K562 (cell line): ENCODE results near the gene KHDC3L. TPM values are rescaled to one million over a fixed set of nuclear protein-coding genes. Genes with fewer than 3 reads are reported as not detected.

Source experiments
- ATAC-seq: fragments of 200-7000 bp; cut with Tn5 transposase; 3 replicates; pipeline ENCODE4 v1.9.1; 2020; ENCODE audit warnings: moderate library complexity
- BruUV-seq: library from RNA; stranded (reverse); fragments of 400-500 nt; replicated peaks from 2 replicates; lab custom pipeline; 2021; lab: Mats Ljungman, UMichigan
- CTCF ChIA-PET: fragments of 300-600 bp; formaldehyde crosslinking; extraction: SDS; loops from one replicate; lab custom pipeline; 2021; ENCODE audit warnings: low intra/inter-chr PET ratio; lab: Yijun Ruan, JAX
- POLR2A ChIA-PET: fragments of 300-600, 350-650 bp; sonication (Branson Sonifier 250); formaldehyde crosslinking; extraction: SDS; loops from one replicate; lab custom pipeline; 2021; ENCODE audit warnings: antibody characterized with exemption, inconsistent platforms; lab: Yijun Ruan, JAX
- DNase-seq, 4 experiments: peaks; one replicate each; pipeline versions ENCODE4 v3.0.0 to v3.0.0-alpha.2; 2011 to 2018; ENCODE audit warnings: low spot score in 3 of 4, mixed read lengths in 3 of 4; ENCODE audit errors: extremely low read depth in 1 of 4
- FAIRE-seq: peaks from 2 replicates; lab custom pipeline; 2011; peaks lifted over from hg19 to GRCh38; lab: Jason Lieb, UNC
- H2AFZ ChIP-seq: 2 replicates; pipeline ENCODE4 v1.6.0; 2011; ENCODE audit warnings: low read depth, low read length, control low read depth, inconsistent platforms
- H3K27ac ChIP-seq: fragments of 200-600 bp; 3 replicates; pipeline ENCODE4 v1.8.0; 2011; ENCODE audit warnings: low read depth, mild to moderate bottlenecking, control low read depth, inconsistent platforms, low read length, moderate library complexity, mixed read lengths; ENCODE audit errors: extremely low read depth
- H3K27me3 ChIP-seq, 2 experiments: fragments of 300-600 bp in 1 of 2; 2 replicates in 1 of 2; 3 replicates in 1 of 2; pipeline versions ENCODE4 v1.6.0 to v1.8.0; 2011; ENCODE audit warnings: inconsistent platforms in 2 of 2, low read length in 2 of 2, mild to moderate bottlenecking in 1 of 2, mixed read lengths in 1 of 2, moderate library complexity in 1 of 2; ENCODE audit not compliant: control insufficient read depth in 2 of 2, insufficient read depth in 2 of 2
- H3K36me3 ChIP-seq: fragments of 300-600 bp; 3 replicates; pipeline ENCODE4 v1.8.0; 2011; ENCODE audit warnings: mild to moderate bottlenecking, low read length, inconsistent platforms; ENCODE audit not compliant: control insufficient read depth, insufficient read depth
- H3K4me1 ChIP-seq, 2 experiments: fragments of 200-600 bp in 1 of 2; replicated peaks in 1 of 2; 2 replicates in 1 of 2; 3 replicates in 1 of 2; pipeline versions ENCODE4 v1.5.1 to v1.8.0; 2011; ENCODE audit warnings: inconsistent platforms in 2 of 2, low read length in 2 of 2, mild to moderate bottlenecking in 1 of 2, mixed read lengths in 1 of 2, moderate library complexity in 1 of 2; ENCODE audit not compliant: control insufficient read depth in 2 of 2, insufficient read depth in 2 of 2
- H3K4me2 ChIP-seq: 2 replicates; pipeline ENCODE4 v1.6.1; 2011; ENCODE audit warnings: low read length, control low read depth, inconsistent platforms, mixed read lengths; ENCODE audit not compliant: insufficient read depth
- H3K4me3 ChIP-seq: fragments of 200-600 bp; sonication (generic), shearing (Covaris generic); 2 replicates; pipeline ENCODE4 v1.5.1; 2016; ENCODE audit warnings: control low read depth, inconsistent platforms
- H3K79me2 ChIP-seq: fragments of 200-600 bp; 3 replicates; pipeline ENCODE4 v1.8.0; 2011; ENCODE audit warnings: low read length, inconsistent platforms; ENCODE audit not compliant: control insufficient read depth, insufficient read depth
- H3K9ac ChIP-seq, 2 experiments: 2 replicates each; pipeline versions ENCODE4 v1.6.0 to v1.6.1; 2011; ENCODE audit warnings: low read depth in 2 of 2, low read length in 2 of 2, control low read depth in 1 of 2, inconsistent platforms in 1 of 2, mild to moderate bottlenecking in 1 of 2, mixed read lengths in 1 of 2; ENCODE audit not compliant: insufficient read depth in 1 of 2
- H3K9me1 ChIP-seq: one replicate; pipeline ENCODE4 v1.6.0; 2011; ENCODE audit warnings: inconsistent platforms, mild to moderate bottlenecking, low read length, moderate library complexity; ENCODE audit not compliant: control insufficient read depth, insufficient read depth
- H3K9me3 ChIP-seq: replicated peaks from 2 replicates; pipeline ENCODE4 v1.5.1; 2011; ENCODE audit warnings: low read depth, low read length, inconsistent platforms; ENCODE audit not compliant: control insufficient read depth, insufficient read depth
- H4K20me1 ChIP-seq: replicated peaks from 2 replicates; pipeline ENCODE4 v1.6.1; 2011; ENCODE audit warnings: low read length, inconsistent platforms, mixed read lengths; ENCODE audit not compliant: control insufficient read depth, insufficient read depth
- CBX8 ChIP-seq: fragments of 200-600 bp; sonication (generic); IDR thresholded peaks from 2 replicates; pipeline ENCODE4 v1.6.1; 2012; ENCODE audit warnings: borderline replicate concordance, mixed run types, low read depth, mild to moderate bottlenecking, moderate library complexity, mixed read lengths, low read length, control low read depth, inconsistent platforms; ENCODE audit not compliant: poor library complexity, severe bottlenecking; ENCODE audit errors: extremely low read depth
- E2F4 ChIP-seq: sonication (generic); formaldehyde crosslinking; IDR thresholded peaks from 2 replicates; pipeline ENCODE4 v1.8.0; 2022; ENCODE audit warnings: mild to moderate bottlenecking, low read depth, missing genetic modification reagents
- EP400 ChIP-seq: fragments of 450-650 bp; IDR thresholded peaks from 2 replicates; pipeline ENCODE4 v1.6.1; 2017; ENCODE audit warnings: antibody characterized with exemption, mild to moderate bottlenecking, moderate library complexity
- FOSL1 ChIP-seq: fragments of 200-800 bp; sonication (Bioruptor generic); conservative IDR thresholded peaks from 2 replicates; pipeline ENCODE4 v1.6.1; 2016; ENCODE audit warnings: missing genetic modification characterization, missing compliant biosample characterization
- GABPA ChIP-seq: fragments of 200-800 bp; sonication (Bioruptor generic); conservative IDR thresholded peaks from 2 replicates; pipeline ENCODE4 v1.6.1; 2016; ENCODE audit warnings: low read depth, missing genetic modification characterization, missing compliant biosample characterization
- GTF2A2 ChIP-seq: IDR thresholded peaks from 2 replicates; pipeline ENCODE4 v1.6.1; 2016; ENCODE audit warnings: mild to moderate bottlenecking, missing genetic modification characterization, missing compliant biosample characterization
- MCM2 ChIP-seq: fragments of 450-650 bp; IDR thresholded peaks from 2 replicates; pipeline ENCODE4 v1.6.1; 2017; ENCODE audit warnings: low read depth, mild to moderate bottlenecking
- SPI1 ChIP-seq: IDR thresholded peaks from 2 replicates; pipeline ENCODE4 v1.6.1; 2011; ENCODE audit warnings: low read depth, low read length, control low read depth, borderline replicate concordance
- ZNF347 ChIP-seq: fragments of 450-650 bp; formaldehyde crosslinking; IDR thresholded peaks from 2 replicates; pipeline ENCODE4 v1.4.0; 2020; ENCODE audit warnings: low read depth, mild to moderate bottlenecking, moderate library complexity
- ZZZ3 ChIP-seq: fragments of 450-650 bp; IDR thresholded peaks from 2 replicates; pipeline ENCODE4 v1.6.1; 2016; ENCODE audit warnings: antibody characterized with exemption, mild to moderate bottlenecking, moderate library complexity
- WGBS: fragments of 100-300 bp; shearing (Covaris generic); methylation state at CpG from one replicate; pipeline ENCODE4 v1.1.6; 2016; ENCODE audit warnings: low coverage, mixed read lengths; ENCODE audit not compliant: insufficient coverage; ENCODE audit errors: missing lambda C conversion rate; 5-methylcytosine and 5-hydroxymethylcytosine counted together
- in situ Hi-C: fragments of 300-500 bp; cut with MboI; formaldehyde crosslinking; loops from 4 replicates; pipeline ENCODE4 v1.15.0; 2018; ENCODE audit warnings: inconsistent platforms, mixed read lengths
- intact Hi-C: fragments of 100-400 bp; cut with micrococcal nuclease; formaldehyde crosslinking; loops from 2 replicates; pipeline ENCODE4 v1.14.2; 2022
- polyA plus RNA-seq, 8 experiments: library from polyadenylated mRNA; depleted of rRNA in 4 of 8; stranded (reverse) in 5 of 8; unstranded in 3 of 8; fragments of >200 nt; fragmentation: Nextera tagmentation in 2 of 8; fragmentation: Illumina TruSeq in 1 of 8; extraction: Ambion mirVana in 2 of 8; extraction: Trizol in 1 of 8; gene quantifications; 2 replicates each; pipeline versions ENCODE4 v1.2.1 to v1.2.3, GENCODE V29; 2011 to 2014; ENCODE audit warnings: inconsistent platforms in 1 of 8, missing spikeins in 1 of 8
- total RNA-seq, 7 experiments: library from RNA; depleted of rRNA in 6 of 7; stranded (reverse); fragments of >200 nt in 6 of 7; fragmentation: Illumina TruSeq in 2 of 7; extraction: Trizol in 2 of 7; gene quantifications; 2 replicates each; pipeline versions ENCODE4 v1.2.1 to v1.2.3, GENCODE V29; 2011 to 2021; ENCODE audit warnings: low replicate concordance in 1 of 7

The KHDC3L gene
- total and polyA plus RNA-seq, 9 of the 15 experiments (the other 6 are each of a cell fraction or from before 2014, with no cell fraction given): not detected

GRCh38 chr6:73395875-73396274, 33.4 kb downstream of the KHDC3L start:
- POLR2A ChIA-PET: no interaction called here
- intact Hi-C loops: no loop called here
- TF ChIP-seq ZZZ3 (no peak), GABPA (no peak), ZNF347 (CRISPR knock-in tag) (no peak), CBX8 (no peak), MCM2 (no peak), E2F4 (CRISPR knock-in tag) (no peak), EP400 (no peak), SPI1 (no peak), FOSL1 (tag) (no peak), GTF2A2 (tag) (no peak)
- BruUV-seq: no TSS peak
- Histone ChIP-seq H3K9ac (no peak overlapping the region), H3K9me3 (no peaks in the 10 kb centered on the region; the same call in 1 of the 2 replicates), H3K9me1 (no peaks in the 10 kb centered on the region), H3K27ac (no peak overlapping the region), H3K27me3 (no peaks in the 10 kb centered on the region), H4K20me1 (no peaks in the 10 kb centered on the region), H2AFZ (no peak overlapping the region), H3K4me2 (no peak overlapping the region), H3K36me3 (no peaks in the 10 kb centered on the region), H3K4me1 (peaks cover 0 to 4% of the 10 kb centered on the region in 2 experiments; a peak in 1 of 5 replicates), H3K4me3 (no peak overlapping the region), H3K79me2 (no peaks in the 10 kb centered on the region)
- in situ Hi-C loops: no loop called here
- WGBS: 85% methylated on average over 10 of the region's 10 CpGs
- no peak for FAIRE-seq
- ATAC-seq: no peak
- no peak for DNase-seq
- CTCF ChIA-PET: interaction anchor here (0.7 kb wide), 1 partner anchor 21 kb away, joined by 4 read pairs; no protein-coding TSS in a partner anchor
